ENCODE results near the gene UGT1A4. TPM values are rescaled to one million over a fixed set of nuclear protein-coding genes. Genes with fewer than 3 reads are reported as not detected.

UGT1A4 gene
- 10 to 100 TPM in 2 of 4 donors, 1 to 10 TPM in 1, not detected in 1; 7.5 to 12.9 (median 12.3) TPM for total RNA-seq

GRCh38 chr2:233718552-233718951 is at the start of gene UGT1A4:
Gene UGT1A4 (plus strand): TSS chr2:233718736. CDS start chr2:233718821, 85 bp downstream.
- H3K27me3 ChIP-seq, result no peaks in the 10 kb centered on the region
- no peaks in the 10 kb centered on the region for H3K36me3 ChIP-seq
- no peaks in the 10 kb centered on the region for H3K4me1 ChIP-seq
- H3K4me3 ChIP-seq, result peak within 1 kb of the TSS in 1 of 4 donors; percentile 6
- no peak for DNase-seq
- H3K9me3 ChIP-seq, result no peaks in the 10 kb centered on the region
- no peak within 1 kb of the TSS for H3K27ac ChIP-seq
- TF ChIP-seq CTCF (IDR thresholded peaks at IDR 0.05), result no peak
- no peak for TF ChIP-seq POLR2A (IDR thresholded peaks at IDR 0.05)

- H3K36me3 ChIP-seq, result no peaks in the 10 kb centered on the region
- TF ChIP-seq POLR2A (IDR thresholded peaks at IDR 0.05) (no peak), CTCF (IDR thresholded peaks at IDR 0.05) (no peak)
- H3K27ac ChIP-seq, result no peak within 1 kb of the TSS
- no peak for DNase-seq
- no peak within 1 kb of the TSS for H3K4me3 ChIP-seq
- peaks cover 0 to 3% (median 0%) of the 10 kb centered on the region in 4 donors for H3K9me3 ChIP-seq
- no peaks in the 10 kb centered on the region for H3K4me1 ChIP-seq
- no peaks in the 10 kb centered on the region for H3K27me3 ChIP-seq
Measured at GRCh38 chr2:233671290-233672161, 47.0 kb upstream of the UGT1A4 start, which contains the start of gene UGT1A9. Gene UGT1A9 (plus strand): TSS chr2:233671898. CDS start chr2:233671935, 37 bp downstream.

GRCh38 chr2:233672886-233673285 is 45.6 kb upstream of the UGT1A4 start:
- DNase-seq, result no peak
- no peaks in the 10 kb centered on the region for H3K27me3 ChIP-seq
- no peaks in the 10 kb centered on the region for H3K4me1 ChIP-seq
- TF ChIP-seq CTCF (IDR thresholded peaks at IDR 0.05) (no peak), POLR2A (IDR thresholded peaks at IDR 0.05) (no peak)
- no peak overlapping the region for H3K27ac ChIP-seq
- H3K9me3 ChIP-seq, result peaks cover 0 to 3% (median 0%) of the 10 kb centered on the region in 4 donors
- H3K4me3 ChIP-seq, result no peak overlapping the region
- H3K36me3 ChIP-seq, result no peaks in the 10 kb centered on the region

- no peak overlapping the region for H3K4me3 ChIP-seq
- TF ChIP-seq POLR2A (IDR thresholded peaks at IDR 0.05), result no peak
- H3K27me3 ChIP-seq, result no peaks in the 10 kb centered on the region
- no peak for DNase-seq
- H3K27ac ChIP-seq, result no peak overlapping the region
- no peaks in the 10 kb centered on the region for H3K9me3 ChIP-seq
- H3K4me1 ChIP-seq, result no peaks in the 10 kb centered on the region
- no peaks in the 10 kb centered on the region for H3K36me3 ChIP-seq
Measured at GRCh38 chr2:233673896-233674295, 44.6 kb upstream of the UGT1A4 start.

- Histone ChIP-seq H3K9me3 (no peaks in the 10 kb centered on the region), H3K36me3 (no peaks in the 10 kb centered on the region), H3K27ac (no peak overlapping the region), H3K4me3 (no peak overlapping the region), H3K4me1 (no peaks in the 10 kb centered on the region), H3K27me3 (no peaks in the 10 kb centered on the region)
- DNase-seq, result no peak
- no peak for TF ChIP-seq POLR2A (IDR thresholded peaks at IDR 0.05)
- no peak for TF ChIP-seq CTCF (IDR thresholded peaks at IDR 0.05)
Measured at GRCh38 chr2:233674314-233674713, 44.2 kb upstream of the UGT1A4 start.

- no peaks in the 10 kb centered on the region for H3K9me3 ChIP-seq
- no peak overlapping the region for H3K27ac ChIP-seq
- no peak for DNase-seq
- no peaks in the 10 kb centered on the region for H3K27me3 ChIP-seq
- H3K36me3 ChIP-seq, result no peaks in the 10 kb centered on the region
- H3K4me1 ChIP-seq, result no peaks in the 10 kb centered on the region
- TF ChIP-seq POLR2A (IDR thresholded peaks at IDR 0.05) (no peak), CTCF (IDR thresholded peaks at IDR 0.05) (no peak)
- H3K4me3 ChIP-seq, result no peak overlapping the region
Measured at GRCh38 chr2:233674995-233675394, 43.5 kb upstream of the UGT1A4 start.

Data from Peyer's patch (tissue), 4 donors.